Measurements from ENCODE around the gene CALML4. TPM values are rescaled to one million over a fixed set of nuclear protein-coding genes. Genes with fewer than 3 reads are reported as not detected.

Gene CALML4
- total RNA-seq, 4 donors from 2014 or later, result 5.5 to 9.2 (median 7.3) TPM

DNA sequence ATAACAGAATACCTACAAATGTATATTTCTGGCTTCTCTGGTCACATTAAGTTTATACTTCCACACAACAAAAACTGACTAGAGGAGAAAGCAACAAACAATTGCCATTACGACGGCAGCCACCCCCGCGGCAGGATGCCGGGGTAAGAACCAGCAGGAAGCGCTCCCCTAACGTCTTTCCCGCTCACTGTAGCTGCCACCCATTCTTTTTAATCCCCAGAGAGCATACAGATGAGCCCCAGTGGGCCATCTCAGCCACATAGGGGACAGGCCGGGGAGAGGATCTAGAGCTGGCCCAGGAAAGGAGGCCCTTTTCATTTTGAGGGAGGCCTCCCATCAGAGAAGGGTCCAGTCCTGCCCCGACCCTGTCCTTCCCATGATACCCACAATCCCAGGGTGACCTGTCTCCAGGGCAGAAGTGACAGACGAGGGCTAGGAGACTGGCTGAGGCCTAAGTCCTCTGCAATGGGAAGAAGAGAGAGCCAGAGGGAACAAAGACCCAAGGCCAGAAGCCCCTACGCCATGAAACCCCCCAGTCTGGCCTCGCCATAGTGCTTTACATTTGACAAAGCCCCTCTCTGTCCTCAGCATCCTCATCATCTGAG, 3.6 kb upstream of the CALML4 start:
- TF ChIP-seq, protein P1, sequence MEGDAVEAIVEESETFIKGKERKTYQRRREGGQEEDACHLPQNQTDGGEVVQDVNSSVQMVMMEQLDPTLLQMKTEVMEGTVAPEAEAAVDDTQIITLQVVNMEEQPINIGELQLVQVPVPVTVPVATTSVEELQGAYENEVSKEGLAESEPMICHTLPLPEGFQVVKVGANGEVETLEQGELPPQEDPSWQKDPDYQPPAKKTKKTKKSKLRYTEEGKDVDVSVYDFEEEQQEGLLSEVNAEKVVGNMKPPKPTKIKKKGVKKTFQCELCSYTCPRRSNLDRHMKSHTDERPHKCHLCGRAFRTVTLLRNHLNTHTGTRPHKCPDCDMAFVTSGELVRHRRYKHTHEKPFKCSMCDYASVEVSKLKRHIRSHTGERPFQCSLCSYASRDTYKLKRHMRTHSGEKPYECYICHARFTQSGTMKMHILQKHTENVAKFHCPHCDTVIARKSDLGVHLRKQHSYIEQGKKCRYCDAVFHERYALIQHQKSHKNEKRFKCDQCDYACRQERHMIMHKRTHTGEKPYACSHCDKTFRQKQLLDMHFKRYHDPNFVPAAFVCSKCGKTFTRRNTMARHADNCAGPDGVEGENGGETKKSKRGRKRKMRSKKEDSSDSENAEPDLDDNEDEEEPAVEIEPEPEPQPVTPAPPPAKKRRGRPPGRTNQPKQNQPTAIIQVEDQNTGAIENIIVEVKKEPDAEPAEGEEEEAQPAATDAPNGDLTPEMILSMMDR (IDR thresholded peaks at IDR 0.05; ENCODE audit: low read depth), result no peak

DNA sequence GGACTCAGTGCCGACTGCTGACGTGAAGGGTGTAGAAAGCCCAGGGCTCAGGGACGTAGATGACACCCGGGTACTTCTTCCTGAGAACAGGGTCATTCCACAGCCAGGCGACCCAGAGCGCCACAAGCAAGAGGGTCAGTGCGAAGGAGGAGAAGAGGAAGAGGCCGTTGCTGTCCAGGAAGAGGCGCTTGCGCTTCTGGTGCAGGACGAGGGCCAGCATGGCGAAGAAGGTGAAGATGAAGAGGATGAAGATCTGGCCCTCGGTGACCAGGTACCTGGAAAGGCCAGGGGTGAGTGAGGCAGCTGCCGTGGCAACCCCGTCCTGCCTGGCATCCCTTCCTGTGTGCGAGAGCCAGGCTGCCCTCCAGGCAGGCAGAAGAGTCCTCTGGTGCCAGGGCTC, 3.0 kb upstream of the CALML4 start:
- TF ChIP-seq, protein P1 (IDR thresholded peaks at IDR 0.05; ENCODE audit: low read depth), result no peak

DNA sequence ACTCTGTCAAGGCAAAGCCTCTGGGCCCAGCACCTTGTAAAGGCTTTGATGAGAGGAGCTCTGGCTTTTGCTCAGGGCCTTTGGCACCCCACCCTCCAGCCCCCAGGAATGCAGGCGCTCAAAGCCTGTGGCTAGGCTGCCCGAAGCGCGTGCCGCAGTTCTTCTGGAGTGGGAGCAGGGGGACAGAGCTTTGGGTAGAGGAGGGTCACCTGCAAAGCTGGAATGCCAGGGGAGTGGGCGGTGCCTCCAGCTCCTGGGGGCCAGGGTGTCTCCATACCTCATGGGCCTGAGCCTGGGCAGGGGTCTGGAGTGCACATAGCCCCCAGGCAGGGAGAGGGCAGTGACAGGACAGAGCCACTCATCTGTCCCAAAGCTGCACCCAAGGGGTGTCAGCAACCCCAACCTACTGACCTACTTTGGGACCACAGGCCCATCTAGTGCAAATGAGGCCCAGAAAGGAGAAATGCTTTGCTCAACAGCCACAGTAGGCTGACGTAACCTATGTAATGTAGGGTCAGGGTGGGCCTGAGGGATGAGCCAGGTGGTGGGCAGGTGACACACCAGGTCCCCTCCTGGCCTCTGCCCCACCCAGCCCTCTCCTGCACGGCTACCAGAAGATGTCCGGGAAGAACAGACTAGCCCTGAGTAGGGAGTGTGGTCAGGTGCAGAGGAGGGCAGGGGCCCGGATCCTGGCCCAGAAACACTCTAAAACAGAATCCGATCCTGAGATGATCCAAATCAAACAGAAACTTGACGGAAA, 2.2 kb upstream of the CALML4 start:
- TF ChIP-seq, protein P1 (IDR thresholded peaks at IDR 0.05; ENCODE audit: low read depth), result no peak

DNA sequence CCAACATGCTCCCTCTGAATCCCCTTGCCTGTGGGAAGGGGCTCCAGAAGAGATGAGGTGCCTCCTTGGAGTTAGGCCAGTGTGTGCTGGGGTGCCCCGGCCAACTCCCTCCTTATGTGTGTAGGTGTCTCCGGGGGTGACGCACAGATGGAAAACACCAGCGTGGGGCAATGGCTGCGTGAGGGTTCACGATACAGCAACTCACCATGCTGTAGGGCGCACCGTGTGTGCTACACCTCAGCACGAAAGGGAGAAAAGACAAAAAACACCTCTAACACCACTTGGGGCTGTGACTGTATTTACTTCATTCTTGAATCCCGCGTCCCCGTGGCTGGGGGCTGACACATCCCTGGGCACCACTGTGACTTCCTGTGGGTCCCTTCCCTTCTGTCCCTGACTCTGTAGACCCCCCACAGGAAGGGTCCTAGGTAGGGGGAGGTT, 1.6 kb upstream of the CALML4 start:
- TF ChIP-seq, protein P1 (IDR thresholded peaks at IDR 0.05; ENCODE audit: low read depth), result no peak

DNA sequence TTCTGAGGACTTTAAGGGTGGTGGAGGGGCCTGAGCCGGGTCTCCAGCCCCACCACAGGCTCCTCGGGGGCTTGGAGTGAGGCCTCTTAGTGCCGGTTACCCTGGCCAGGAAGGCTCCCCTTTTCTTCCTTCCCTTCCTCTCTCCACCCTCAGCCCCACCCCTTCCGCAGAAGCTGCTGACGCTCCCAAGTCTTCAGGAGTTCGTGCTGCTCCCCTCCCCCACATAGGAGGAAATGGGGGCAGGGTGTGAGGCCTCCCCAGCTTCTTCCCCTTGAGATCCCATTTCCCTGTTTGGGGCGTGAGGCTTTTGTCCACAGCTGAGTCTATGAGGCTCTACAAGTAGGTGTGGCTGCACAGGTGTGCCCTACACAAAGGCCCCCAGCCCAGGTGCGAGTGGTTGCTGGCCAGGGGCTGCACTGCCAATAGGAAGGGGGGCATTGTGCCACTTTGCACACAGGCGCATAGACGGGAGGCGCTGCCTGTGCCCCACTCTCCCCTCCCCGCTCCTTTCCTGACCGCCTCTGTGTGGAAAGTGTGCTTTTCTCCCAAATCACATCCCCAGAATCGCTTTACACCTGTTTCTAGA, 915 bp upstream of the CALML4 start:
- TF ChIP-seq, protein P1 (IDR thresholded peaks at IDR 0.05; ENCODE audit: low read depth), result no peak

DNA sequence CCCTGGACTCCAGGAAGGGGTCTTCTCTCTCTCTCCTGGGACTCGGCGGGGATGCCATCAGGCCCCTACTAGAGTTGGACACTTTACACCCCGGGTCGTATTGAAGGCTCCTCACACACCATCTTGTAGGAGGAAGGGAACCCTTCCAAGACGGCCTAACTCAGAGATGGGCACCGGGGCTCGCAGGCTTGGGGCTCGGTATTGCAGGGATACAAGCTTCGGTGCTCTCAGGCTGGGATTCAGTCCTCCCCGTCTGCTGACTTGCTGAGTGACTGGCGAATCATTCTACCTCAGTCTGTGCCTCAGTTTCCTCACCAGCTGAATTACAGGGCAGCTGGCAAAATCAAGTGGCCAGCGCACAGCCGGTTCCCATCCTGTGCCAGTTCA, 419 bp upstream of the CALML4 start:
- TF ChIP-seq, protein P1 (IDR thresholded peaks at IDR 0.05; ENCODE audit: low read depth), result no peak

DNA sequence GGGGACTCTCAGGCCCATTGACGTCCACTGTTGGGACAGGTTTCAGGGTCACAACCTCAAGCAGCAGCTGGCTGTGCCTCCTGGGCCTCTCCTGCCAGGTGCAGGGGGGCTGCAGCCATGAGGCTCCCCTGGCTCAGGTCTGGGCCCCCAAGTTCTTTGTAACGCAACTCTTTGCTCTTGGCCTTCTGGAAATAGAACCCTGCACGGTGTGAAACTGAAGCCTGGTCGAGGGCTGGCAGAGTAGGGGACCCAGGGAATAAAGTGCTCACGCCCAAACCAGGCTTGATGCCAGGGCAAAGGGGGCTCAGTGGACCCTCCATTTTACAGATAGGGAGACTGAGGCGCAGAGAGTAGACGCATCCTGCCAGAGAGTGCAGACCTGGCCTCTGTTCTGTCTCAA, 771 bp downstream of the CALML4 start:
- TF ChIP-seq, protein P1 (IDR thresholded peaks at IDR 0.05; ENCODE audit: low read depth), result no peak
